ENCODE data around the gene PER1.

DNA sequence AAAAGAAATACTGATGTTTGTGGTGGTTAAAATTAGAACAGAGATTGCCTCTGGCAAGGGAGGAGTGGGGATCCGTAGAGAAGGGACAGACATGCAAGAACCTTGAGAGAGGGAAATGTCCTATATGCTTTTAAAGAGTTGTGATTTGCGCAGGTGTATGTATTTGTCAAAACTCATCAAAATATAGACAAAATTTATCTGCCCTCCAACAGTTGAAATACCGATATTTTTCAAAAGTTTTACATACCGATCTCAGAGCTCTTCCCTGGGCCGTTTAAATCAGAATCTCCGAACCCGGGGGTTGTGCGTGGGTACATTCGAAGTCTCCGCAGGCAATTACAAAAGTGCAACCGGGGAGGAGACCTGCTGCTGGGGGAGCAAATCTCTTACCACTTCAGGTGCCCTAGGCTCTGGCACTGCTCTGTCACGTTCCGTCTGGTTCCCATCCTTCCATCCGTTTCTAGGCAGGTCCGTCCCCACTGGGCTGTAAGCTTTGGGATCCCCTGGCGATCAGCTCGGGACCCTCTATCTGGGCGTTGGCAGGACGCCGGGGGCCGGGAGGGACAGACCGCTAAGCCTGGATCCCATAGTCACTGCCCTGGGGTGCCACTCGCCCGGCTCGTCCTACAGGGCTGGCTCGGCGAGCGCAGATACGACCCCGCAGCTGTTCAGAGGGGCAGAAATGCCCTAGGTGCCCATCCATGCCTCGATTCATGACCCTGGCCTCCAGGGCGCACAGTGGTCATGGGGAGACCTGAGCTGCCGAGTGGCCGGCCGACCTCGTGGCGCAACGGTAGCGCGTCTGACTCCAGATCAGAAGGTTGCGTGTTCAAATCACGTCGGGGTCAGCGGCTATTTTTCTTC lies 33.6 kb upstream of the PER1 start:
- TF ChIP-seq, protein P1, sequence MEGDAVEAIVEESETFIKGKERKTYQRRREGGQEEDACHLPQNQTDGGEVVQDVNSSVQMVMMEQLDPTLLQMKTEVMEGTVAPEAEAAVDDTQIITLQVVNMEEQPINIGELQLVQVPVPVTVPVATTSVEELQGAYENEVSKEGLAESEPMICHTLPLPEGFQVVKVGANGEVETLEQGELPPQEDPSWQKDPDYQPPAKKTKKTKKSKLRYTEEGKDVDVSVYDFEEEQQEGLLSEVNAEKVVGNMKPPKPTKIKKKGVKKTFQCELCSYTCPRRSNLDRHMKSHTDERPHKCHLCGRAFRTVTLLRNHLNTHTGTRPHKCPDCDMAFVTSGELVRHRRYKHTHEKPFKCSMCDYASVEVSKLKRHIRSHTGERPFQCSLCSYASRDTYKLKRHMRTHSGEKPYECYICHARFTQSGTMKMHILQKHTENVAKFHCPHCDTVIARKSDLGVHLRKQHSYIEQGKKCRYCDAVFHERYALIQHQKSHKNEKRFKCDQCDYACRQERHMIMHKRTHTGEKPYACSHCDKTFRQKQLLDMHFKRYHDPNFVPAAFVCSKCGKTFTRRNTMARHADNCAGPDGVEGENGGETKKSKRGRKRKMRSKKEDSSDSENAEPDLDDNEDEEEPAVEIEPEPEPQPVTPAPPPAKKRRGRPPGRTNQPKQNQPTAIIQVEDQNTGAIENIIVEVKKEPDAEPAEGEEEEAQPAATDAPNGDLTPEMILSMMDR (IDR thresholded peaks at IDR 0.05), result no peak
- peak; percentile 20 to 76 for TF ChIP-seq POLR2AphosphoS5 (IDR thresholded peaks at IDR 0.05; ENCODE audit: insufficient read depth in 1 of 2, low read depth in 1 of 2)
- TF ChIP-seq POLR2A (IDR thresholded peaks at IDR 0.05), result no peak

Data from vagina (tissue), 2 donors.